Stimulated activated CD8-positive, alpha-beta memory T cell treated with anti-CD3 and anti-CD28 coated beads, Interleukin-7, amount 100 ng/mL, for 4 hours (primary cell): ENCODE data around the gene ZSWIM7.
"Not testable (repeated sequence)": the region's sequence is repeated elsewhere in the genome, so short reads cannot be mapped to it uniquely, and the experiment has no call there.

Experiments
- DNase-seq, 2 donors: peaks; one replicate each; pipeline ENCODE4 v3.0.0-alpha.2; 2020; ENCODE audit warnings: low read depth in 2 of 2

The ZSWIM7 gene

GRCh38 chr17:15999974-16000827 is 697 bp upstream of the ZSWIM7 start:
- DNase-seq, result peak in 1 of 2 donors; percentile 4

GRCh38 chr17:15998031-15998562 is 1.4 kb downstream of the ZSWIM7 start:
- DNase-seq, result no peak

- no peak for DNase-seq
Measured at GRCh38 chr17:15996322-15996721, 3.2 kb downstream of the ZSWIM7 start.

- DNase-seq, result no peak
Measured at GRCh38 chr17:15981646-15982580, 17.6 kb downstream of the ZSWIM7 start.

- DNase-seq, result peak in 1 of 2 donors; percentile 36
Measured at GRCh38 chr17:15981208-15981607, 18.3 kb downstream of the ZSWIM7 start.

GRCh38 chr17:15979013-15979412 is 20.5 kb downstream of the ZSWIM7 start:
- DNase-seq, result not testable (repeated sequence)

GRCh38 chr17:15978606-15979005 is 20.9 kb downstream of the ZSWIM7 start:
- no peak for DNase-seq

GRCh38 chr17:15977894-15978293 is 21.6 kb downstream of the ZSWIM7 start:
- DNase-seq, result no peak

- DNase-seq, result no peak
Measured at GRCh38 chr17:15973834-15974233, 25.7 kb downstream of the ZSWIM7 start.

- no peak for DNase-seq
Measured at GRCh38 chr17:15973016-15973415, 26.5 kb downstream of the ZSWIM7 start.

- no peak for DNase-seq
Measured at GRCh38 chr17:15972497-15972951, 27.0 kb downstream of the ZSWIM7 start.

- no peak for DNase-seq
Measured at GRCh38 chr17:15971882-15972281, 27.6 kb downstream of the ZSWIM7 start.

- no peak for DNase-seq
Measured at GRCh38 chr17:15971098-15971678, 28.3 kb downstream of the ZSWIM7 start.

- DNase-seq, result no peak
Measured at GRCh38 chr17:15970500-15970899, 29.0 kb downstream of the ZSWIM7 start.

GRCh38 chr17:15969463-15969862 is 30.0 kb downstream of the ZSWIM7 start:
- no peak for DNase-seq

- DNase-seq, result no peak
Measured at GRCh38 chr17:15967706-15968399, 31.7 kb downstream of the ZSWIM7 start.

GRCh38 chr17:15966879-15967248 is 32.6 kb downstream of the ZSWIM7 start:
- no peak for DNase-seq

GRCh38 chr17:15966183-15966878 is 33.2 kb downstream of the ZSWIM7 start:
- DNase-seq, result no peak

GRCh38 chr17:15965528-15965927 is 34.0 kb downstream of the ZSWIM7 start:
- DNase-seq, result no peak

GRCh38 chr17:15963670-15964110 is 35.8 kb downstream of the ZSWIM7 start:
- DNase-seq, result no peak

- DNase-seq, result no peak
Measured at GRCh38 chr17:15958484-15958854, 41.0 kb downstream of the ZSWIM7 start.
